ENCODE results near the gene LARP4.

LARP4 gene

GRCh38 chr12:50441763-50442162, 41.1 kb downstream of the LARP4 start:
- TF ChIP-seq CEBPB (IDR thresholded peaks at IDR 0.05): no peak
- no peak for TF ChIP-seq MAX (IDR thresholded peaks at IDR 0.05)
- TF ChIP-seq EGR1 (IDR thresholded peaks at IDR 0.05): no peak
- no peak for TF ChIP-seq ZBTB7A (IDR thresholded peaks at IDR 0.05; ENCODE audit: low read depth)
- no peak for TF ChIP-seq FOXM1 (IDR thresholded peaks at IDR 0.05; ENCODE audit: borderline replicate concordance, low read depth)
- no peak for TF ChIP-seq EP300 (IDR thresholded peaks at IDR 0.05; ENCODE audit: borderline replicate concordance)
- TF ChIP-seq NFIC (IDR thresholded peaks at IDR 0.05): no peak
- no peak for TF ChIP-seq TAF1 (IDR thresholded peaks at IDR 0.05; ENCODE audit: low read depth)
- TF ChIP-seq CREB1 (IDR thresholded peaks at IDR 0.05; ENCODE audit: low read depth): no peak
- no peak for TF ChIP-seq TCF12 (IDR thresholded peaks at IDR 0.05; ENCODE audit: low read depth)

- TF ChIP-seq USF1 (IDR thresholded peaks at IDR 0.05): no peak
- no peak for TF ChIP-seq YY1 (IDR thresholded peaks at IDR 0.05; ENCODE audit: low read depth)
- TF ChIP-seq REST (IDR thresholded peaks at IDR 0.05; ENCODE audit: low read depth): no peak
- TF ChIP-seq TAF1 (IDR thresholded peaks at IDR 0.05; ENCODE audit: low read depth): no peak
- TF ChIP-seq MAX (IDR thresholded peaks at IDR 0.05): no peak
- TF ChIP-seq TEAD4 (IDR thresholded peaks at IDR 0.05): no peak
- TF ChIP-seq CREB1 (IDR thresholded peaks at IDR 0.05; ENCODE audit: low read depth): no peak
- no peak for TF ChIP-seq CEBPB (IDR thresholded peaks at IDR 0.05)
- TF ChIP-seq NFIC (IDR thresholded peaks at IDR 0.05): no peak
- TF ChIP-seq RAD21 (IDR thresholded peaks at IDR 0.05; ENCODE audit: low read depth): no peak
- no peak for TF ChIP-seq FOXM1 (IDR thresholded peaks at IDR 0.05; ENCODE audit: borderline replicate concordance, low read depth)
- TF ChIP-seq EGR1 (IDR thresholded peaks at IDR 0.05): no peak
- no peak for TF ChIP-seq TCF12 (IDR thresholded peaks at IDR 0.05; ENCODE audit: low read depth)
- no peak for TF ChIP-seq EP300 (IDR thresholded peaks at IDR 0.05; ENCODE audit: borderline replicate concordance)
- no peak for TF ChIP-seq ZBTB7A (IDR thresholded peaks at IDR 0.05; ENCODE audit: low read depth)
These were observed 41.7 kb downstream of the LARP4 start for GRCh38 chr12:50442178-50442908.

- TF ChIP-seq MAX (IDR thresholded peaks at IDR 0.05): no peak
- TF ChIP-seq REST (IDR thresholded peaks at IDR 0.05; ENCODE audit: low read depth): no peak
- no peak for TF ChIP-seq TEAD4 (IDR thresholded peaks at IDR 0.05)
- no peak for TF ChIP-seq TAF1 (IDR thresholded peaks at IDR 0.05; ENCODE audit: low read depth)
- no peak for TF ChIP-seq TCF12 (IDR thresholded peaks at IDR 0.05; ENCODE audit: low read depth)
- no peak for TF ChIP-seq FOXM1 (IDR thresholded peaks at IDR 0.05; ENCODE audit: borderline replicate concordance, low read depth)
- no peak for TF ChIP-seq CREB1 (IDR thresholded peaks at IDR 0.05; ENCODE audit: low read depth)
- no peak for TF ChIP-seq EP300 (IDR thresholded peaks at IDR 0.05; ENCODE audit: borderline replicate concordance)
- TF ChIP-seq NFIC (IDR thresholded peaks at IDR 0.05): no peak
- no peak for TF ChIP-seq ZBTB7A (IDR thresholded peaks at IDR 0.05; ENCODE audit: low read depth)
- no peak for TF ChIP-seq YY1 (IDR thresholded peaks at IDR 0.05; ENCODE audit: low read depth)
- TF ChIP-seq EGR1 (IDR thresholded peaks at IDR 0.05): no peak
- no peak for TF ChIP-seq RAD21 (IDR thresholded peaks at IDR 0.05; ENCODE audit: low read depth)
- no peak for TF ChIP-seq USF1 (IDR thresholded peaks at IDR 0.05)
- TF ChIP-seq CEBPB (IDR thresholded peaks at IDR 0.05): no peak
These were observed 52.1 kb downstream of the LARP4 start for GRCh38 chr12:50452795-50453194.

- TF ChIP-seq TCF12 (IDR thresholded peaks at IDR 0.05; ENCODE audit: low read depth): no peak
- TF ChIP-seq CEBPB (IDR thresholded peaks at IDR 0.05): peak; percentile 54; the same call in 1 of the 2 replicates
These were observed 53.2 kb downstream of the LARP4 start for GRCh38 chr12:50453872-50454271.

- TF ChIP-seq EP300 (IDR thresholded peaks at IDR 0.05; ENCODE audit: borderline replicate concordance) (no peak), YY1 (IDR thresholded peaks at IDR 0.05; ENCODE audit: low read depth) (no peak), RAD21 (IDR thresholded peaks at IDR 0.05; ENCODE audit: low read depth) (no peak), TCF12 (IDR thresholded peaks at IDR 0.05; ENCODE audit: low read depth) (no peak), FOXM1 (IDR thresholded peaks at IDR 0.05; ENCODE audit: borderline replicate concordance, low read depth) (no peak), MAX (IDR thresholded peaks at IDR 0.05) (no peak), TAF1 (IDR thresholded peaks at IDR 0.05; ENCODE audit: low read depth) (no peak)
These were observed 57.9 kb downstream of the LARP4 start for GRCh38 chr12:50458606-50459005.

All from Ishikawa (cell line).